HG03097 (cell line): Measurements from ENCODE around the gene NECAP2.
"Not testable (repeated sequence)": the region's sequence is repeated elsewhere in the genome, so short reads cannot be mapped to it uniquely, and the experiment has no call there.

ENCODE experiments used
- ATAC-seq: cut with Tn5 transposase; IDR thresholded peaks from one replicate; pipeline ENCODE4 v1.9.1; 2021; ENCODE audit not compliant: unreplicated experiment, low FRiP score

NECAP2 gene

GRCh38 chr1:16456151-16456550, 15.6 kb downstream of the NECAP2 start:
- not testable (repeated sequence) for ATAC-seq

GRCh38 chr1:16458831-16459230, 18.3 kb downstream of the NECAP2 start:
- ATAC-seq: no peak

DNA sequence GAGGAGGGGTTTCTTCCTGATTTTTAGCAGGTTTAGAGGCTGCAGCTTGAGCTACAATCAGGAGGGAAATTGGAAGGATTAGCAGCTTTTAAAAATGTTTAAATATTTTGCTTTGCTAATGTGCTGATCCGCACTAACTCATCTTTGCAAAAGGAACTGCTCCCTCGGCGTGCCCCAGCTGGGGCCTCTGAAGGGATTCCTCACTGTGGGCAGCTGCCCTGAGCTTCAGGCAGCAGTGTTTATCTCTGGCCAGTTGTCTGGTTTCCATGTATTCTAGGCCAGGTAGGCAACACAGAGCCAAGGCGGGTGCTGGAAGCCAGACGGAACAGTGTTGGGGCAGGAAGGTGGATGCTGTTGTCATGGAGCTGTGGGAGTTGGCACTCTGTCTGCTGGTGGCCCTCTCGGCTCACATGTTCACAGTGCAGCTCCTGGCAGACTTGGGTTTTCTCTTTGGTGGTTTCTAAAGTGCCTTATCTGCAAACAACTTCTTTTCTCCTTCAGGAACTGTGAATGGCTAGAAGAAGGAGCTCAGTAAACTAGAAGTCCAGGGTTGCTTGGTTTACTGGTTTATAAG, 18.9 kb downstream of the NECAP2 start:
- no peak for ATAC-seq

GRCh38 chr1:16461681-16462080, 21.2 kb downstream of the NECAP2 start:
- ATAC-seq: no peak

DNA sequence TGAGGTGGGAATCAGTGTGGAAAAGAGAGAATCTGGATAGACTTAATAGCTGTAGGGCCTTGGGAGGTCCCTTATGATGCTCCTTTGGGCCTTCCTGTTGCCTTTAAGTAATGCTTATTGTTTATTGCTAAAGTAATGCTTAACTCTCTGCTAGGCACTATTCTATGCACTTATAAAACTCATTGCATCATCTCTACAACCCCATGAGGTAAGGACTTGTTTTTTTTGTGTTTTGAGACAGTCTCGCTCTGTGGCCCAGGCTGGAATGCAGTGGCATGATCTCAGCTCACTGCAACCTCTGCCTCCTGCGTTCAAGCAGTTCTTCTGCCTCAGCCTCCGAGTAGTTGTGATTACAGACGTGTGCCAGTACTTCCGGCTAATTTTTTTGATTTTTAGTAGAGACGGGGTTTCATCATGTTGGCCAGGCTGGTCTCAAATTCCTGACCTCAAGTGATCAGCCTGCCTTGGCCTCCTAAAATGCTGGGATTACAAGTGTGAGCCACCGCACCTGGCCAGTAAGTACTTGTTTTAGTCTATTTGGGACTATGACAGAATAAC, 22.3 kb downstream of the NECAP2 start:
- no peak for ATAC-seq

- ATAC-seq: no peak
These were observed 24.5 kb downstream of the NECAP2 start for GRCh38 chr1:16464917-16465625.

DNA sequence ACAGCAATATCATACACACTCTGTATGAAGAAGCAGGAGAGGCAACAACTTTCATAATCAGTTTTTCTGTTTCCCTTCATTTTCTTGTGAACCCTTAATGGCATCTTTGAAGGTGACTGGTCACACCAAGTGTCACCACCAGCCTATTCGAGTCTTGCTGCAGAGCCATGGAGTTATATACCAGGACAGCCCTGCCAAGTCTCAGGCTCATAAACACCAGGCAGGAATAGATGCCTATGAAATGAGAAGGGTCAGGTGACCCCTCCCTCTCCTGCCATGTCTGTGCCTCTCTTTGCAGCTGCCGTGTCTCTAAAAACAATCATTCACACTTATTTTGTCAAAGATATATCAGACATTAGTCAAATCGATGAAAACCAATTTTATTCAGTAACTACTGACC, 28.0 kb downstream of the NECAP2 start:
- no peak for ATAC-seq

- no peak for ATAC-seq
These were observed 33.8 kb downstream of the NECAP2 start for GRCh38 chr1:16474166-16474800.

GRCh38 chr1:16474891-16475290, 34.4 kb downstream of the NECAP2 start:
- ATAC-seq: not testable (repeated sequence)

GRCh38 chr1:16475771-16476770, 35.5 kb downstream of the NECAP2 start:
- not testable (repeated sequence) for ATAC-seq

DNA sequence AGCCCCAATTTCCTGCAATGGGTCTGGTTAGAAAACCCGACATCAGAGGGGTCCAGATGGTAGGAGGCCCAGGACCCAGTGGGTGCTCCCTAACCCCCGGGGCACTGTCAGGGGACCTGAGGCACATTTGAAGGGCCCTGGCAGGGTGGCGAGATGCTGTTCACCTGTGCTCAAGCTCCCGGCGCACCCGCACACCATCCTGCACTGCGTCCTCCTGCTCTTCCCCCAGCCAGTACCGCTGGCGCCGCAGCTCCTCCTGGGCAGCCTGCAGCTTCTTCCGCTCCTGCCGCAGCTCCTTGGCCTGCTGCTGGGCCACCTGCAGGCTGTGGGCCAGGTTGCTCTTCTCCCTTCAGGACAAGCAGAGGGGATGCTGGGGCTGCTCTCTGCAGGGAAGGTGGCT, 37.6 kb downstream of the NECAP2 start:
- ATAC-seq: no peak

GRCh38 chr1:16483146-16483545, 42.6 kb downstream of the NECAP2 start:
- ATAC-seq: not testable (repeated sequence)

DNA sequence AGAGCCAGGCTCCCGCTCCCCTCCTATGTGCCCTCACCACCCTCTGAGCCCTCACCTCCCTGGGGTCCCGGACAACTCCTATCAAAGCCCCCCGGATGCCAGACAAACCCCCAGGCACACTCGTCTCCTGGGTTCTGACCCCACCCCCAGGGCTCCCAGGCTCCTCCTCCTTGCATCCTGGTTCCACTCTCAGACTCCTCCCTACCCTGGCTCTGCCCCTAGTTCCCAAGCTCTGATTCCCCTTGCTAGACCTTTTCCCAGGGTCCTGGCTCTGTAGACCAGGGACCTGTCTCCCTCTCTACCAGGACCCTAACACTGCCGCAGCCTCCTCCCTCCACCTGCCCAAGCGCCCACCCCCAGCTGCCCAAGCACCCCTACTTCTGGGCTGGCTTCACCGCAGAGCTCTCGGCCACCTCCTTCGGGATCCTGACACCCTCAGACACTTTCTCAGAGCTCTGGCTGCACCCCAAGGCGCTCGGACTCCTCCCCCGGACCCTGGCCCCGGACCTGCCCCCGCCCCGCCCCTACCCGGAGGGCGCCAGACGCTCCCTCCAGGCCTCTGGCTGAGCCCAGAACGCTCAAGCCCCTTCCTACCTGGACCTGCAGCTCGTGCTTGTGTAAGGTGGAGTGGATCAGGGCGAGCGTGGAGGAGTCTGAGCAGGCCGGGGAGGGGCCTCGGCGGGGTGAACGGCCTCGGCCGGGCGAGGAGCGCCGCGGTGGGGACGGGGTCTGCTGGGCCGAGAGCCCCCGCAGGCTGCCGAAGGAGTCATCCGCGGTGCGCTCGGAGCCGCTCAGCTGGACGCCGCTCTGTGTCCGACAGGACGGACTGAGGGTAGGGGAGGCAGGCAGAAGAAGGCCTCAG, 43.3 kb downstream of the NECAP2 start:
- not testable (repeated sequence) for ATAC-seq

GRCh38 chr1:16484501-16484835, 43.9 kb downstream of the NECAP2 start:
- ATAC-seq: no peak

GRCh38 chr1:16484931-16485330, 44.4 kb downstream of the NECAP2 start:
- no peak for ATAC-seq

DNA sequence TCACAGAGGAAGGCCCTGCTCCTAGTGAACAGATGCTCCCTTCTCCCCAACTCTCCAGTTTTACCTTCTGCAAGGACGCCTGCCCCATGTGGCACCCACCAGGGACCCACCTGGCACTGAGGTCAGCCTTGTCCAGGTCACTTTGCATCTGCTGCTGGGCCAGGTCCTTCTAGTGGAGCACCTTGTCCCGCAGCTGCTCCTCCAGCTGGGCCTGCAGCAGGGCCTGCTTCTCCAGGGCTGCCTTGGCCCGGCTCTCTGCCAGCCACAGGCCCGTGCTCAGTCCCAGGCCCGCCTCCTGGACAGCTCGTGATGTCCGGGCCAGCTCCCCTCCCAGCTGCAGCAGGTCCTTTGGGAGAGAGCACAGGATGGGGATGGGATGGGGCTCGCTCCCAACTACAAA, 45.8 kb downstream of the NECAP2 start:
- ATAC-seq: not testable (repeated sequence)

- ATAC-seq: not testable (repeated sequence)
These were observed 46.5 kb downstream of the NECAP2 start for GRCh38 chr1:16487011-16487410.

DNA sequence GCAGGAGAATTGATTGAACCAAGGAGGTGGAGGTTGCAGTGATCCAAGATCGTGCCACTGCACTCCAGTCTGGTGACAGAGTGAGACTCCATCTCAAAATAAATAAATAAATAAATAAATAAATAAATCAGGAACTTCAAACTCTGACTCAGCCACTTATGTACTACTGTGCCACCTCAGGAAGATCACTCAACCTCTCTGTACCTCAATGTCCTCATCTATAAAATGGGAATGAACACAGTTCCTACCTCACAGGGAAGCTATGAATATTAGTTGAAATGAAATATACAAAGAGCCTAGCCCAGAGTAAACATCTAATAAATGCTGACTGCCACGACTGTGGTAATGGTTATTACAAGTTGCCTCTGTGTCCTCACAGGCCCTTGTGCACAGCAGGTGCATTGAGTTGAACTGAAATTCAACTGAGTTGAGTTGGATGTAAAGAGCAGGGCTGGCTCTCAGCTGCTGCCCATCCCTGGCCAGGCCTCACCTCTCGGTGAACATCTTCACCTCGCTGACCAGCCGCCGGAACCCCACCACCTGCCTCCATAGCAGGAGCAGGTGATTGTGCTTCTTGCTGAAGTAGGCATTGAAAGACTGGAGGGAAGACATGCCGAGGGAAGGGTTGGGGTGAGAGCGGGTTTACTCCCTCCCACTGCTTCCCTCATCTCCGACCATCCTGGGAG, 48.8 kb downstream of the NECAP2 start:
- ATAC-seq: not testable (repeated sequence)

DNA sequence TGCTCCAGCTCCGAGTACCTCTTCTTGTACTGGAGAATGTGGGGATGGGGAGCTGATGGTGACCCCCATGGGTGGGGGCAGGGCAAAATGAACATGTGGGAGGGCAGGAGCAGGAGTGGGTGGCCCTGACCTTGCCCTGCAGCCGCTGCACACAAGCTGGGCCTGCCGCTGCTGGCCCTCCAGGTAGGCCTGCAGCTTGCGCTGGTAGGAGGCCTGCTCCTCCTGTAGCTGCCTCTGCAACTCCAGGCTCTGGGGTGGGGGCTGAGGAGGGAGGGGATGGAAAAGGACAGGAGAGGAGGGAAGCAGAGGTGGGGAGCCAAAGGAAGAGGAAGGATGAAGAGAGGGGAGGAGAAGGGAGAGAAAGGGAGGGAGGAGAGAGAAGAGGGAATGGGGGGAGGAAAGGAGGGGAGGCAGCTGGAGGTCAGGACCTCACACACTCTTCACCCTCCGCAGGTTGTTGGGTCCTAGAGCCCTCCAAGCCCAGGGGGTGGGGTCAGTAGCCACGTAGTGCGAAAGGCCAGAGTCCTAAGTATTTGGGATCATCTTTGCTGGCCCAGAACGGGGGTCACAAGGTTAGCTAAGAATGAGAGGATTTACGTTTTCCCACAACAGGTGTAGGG, 50.6 kb downstream of the NECAP2 start:
- no peak for ATAC-seq
